Measurements from ENCODE around the gene KRT6A.

GRCh38 chr12:52458861-52459260 lies 34.2 kb downstream of the KRT6A start:
- TF ChIP-seq POLR2A (IDR thresholded peaks at IDR 0.05) (no peak), CTCF (IDR thresholded peaks at IDR 0.05 in 4 of 5, conservative IDR thresholded peaks at IDR 0.05 in 1 of 5) (no peak)

Data from gastrocnemius medialis (tissue), 4 donors.